Osteoblast (primary cell): Measurements from ENCODE around the gene SEMA6C. TPM values are rescaled to one million over a fixed set of nuclear protein-coding genes. Genes with fewer than 3 reads are reported as not detected.

ENCODE experiments used
- DNase-seq: peaks from one replicate; pipeline ENCODE4 v3.0.0; 2011; ENCODE audit warnings: low spot score, mixed read lengths; ENCODE audit not compliant: insufficient read length; ENCODE audit errors: missing footprints
- H2AFZ ChIP-seq: 2 replicates; pipeline ENCODE4 v1.6.0; 2011; ENCODE audit warnings: mild to moderate bottlenecking, low read length
- H3K27ac ChIP-seq: 2 replicates; pipeline ENCODE4 v1.5.1; 2011; ENCODE audit warnings: mild to moderate bottlenecking, low read depth, low read length, moderate library complexity
- H3K27me3 ChIP-seq: 2 replicates; pipeline ENCODE4 v1.6.0; 2012; ENCODE audit warnings: mild to moderate bottlenecking, control low read depth, inconsistent platforms, low read length, moderate library complexity; ENCODE audit not compliant: insufficient read depth
- H3K36me3 ChIP-seq: 2 replicates; pipeline ENCODE4 v1.5.1; 2011; ENCODE audit warnings: mild to moderate bottlenecking, low read length, control low read depth, moderate library complexity; ENCODE audit not compliant: insufficient read depth
- H3K4me1 ChIP-seq: 2 replicates; pipeline ENCODE4 v1.5.1; 2011; ENCODE audit warnings: mild to moderate bottlenecking, low read length, control low read depth, moderate library complexity; ENCODE audit not compliant: insufficient read depth
- H3K4me2 ChIP-seq: 2 replicates; pipeline ENCODE4 v1.6.0; 2011; ENCODE audit warnings: mild to moderate bottlenecking, low read length; ENCODE audit not compliant: insufficient read depth
- H3K4me3 ChIP-seq: fragments of 200-600 bp; sonication (generic); 3 replicates; pipeline ENCODE4 v1.5.1; 2012; ENCODE audit warnings: mild to moderate bottlenecking, low read length, inconsistent platforms; ENCODE audit not compliant: insufficient read depth
- H3K79me2 ChIP-seq: 2 replicates; pipeline ENCODE4 v1.6.0; 2012; ENCODE audit warnings: mild to moderate bottlenecking, low read length, control low read depth, inconsistent platforms; ENCODE audit not compliant: insufficient read depth
- H3K9me3 ChIP-seq: 2 replicates; pipeline ENCODE4 v1.5.1; 2011; ENCODE audit warnings: low read depth, low read length, control low read depth
- H4K20me1 ChIP-seq: 2 replicates; pipeline ENCODE4 v1.6.0; 2012; ENCODE audit warnings: mild to moderate bottlenecking, low read length, control low read depth; ENCODE audit not compliant: insufficient read depth
- total RNA-seq: library from RNA; depleted of rRNA; stranded (reverse); fragments of >200 nt; gene quantifications from 2 replicates; pipeline ENCODE4 v1.2.3, GENCODE V29; 2012
- TF ChIP-seq, protein P1 (sequence below): IDR thresholded peaks from 2 replicates; pipeline ENCODE4 v1.5.1; 2011; ENCODE audit warnings: mild to moderate bottlenecking, low read depth, low read length, moderate library complexity; ENCODE audit errors: extremely low read depth

Gene SEMA6C
- total RNA-seq, 1 donor, result 2.2 TPM

- Histone ChIP-seq H3K79me2 (peaks cover 15% of the 10 kb centered on the region), H3K36me3 (peaks cover 34% of the 10 kb centered on the region), H3K4me2 (no peak overlapping the region), H3K9me3 (no peaks in the 10 kb centered on the region), H3K4me3 (no peak overlapping the region), H3K27ac (no peak overlapping the region), H3K4me1 (peaks cover 13% of the 10 kb centered on the region), H2AFZ (no peak overlapping the region), H4K20me1 (no peaks in the 10 kb centered on the region), H3K27me3 (no peaks in the 10 kb centered on the region)
- DNase-seq, result no peak
- TF ChIP-seq, protein P1, sequence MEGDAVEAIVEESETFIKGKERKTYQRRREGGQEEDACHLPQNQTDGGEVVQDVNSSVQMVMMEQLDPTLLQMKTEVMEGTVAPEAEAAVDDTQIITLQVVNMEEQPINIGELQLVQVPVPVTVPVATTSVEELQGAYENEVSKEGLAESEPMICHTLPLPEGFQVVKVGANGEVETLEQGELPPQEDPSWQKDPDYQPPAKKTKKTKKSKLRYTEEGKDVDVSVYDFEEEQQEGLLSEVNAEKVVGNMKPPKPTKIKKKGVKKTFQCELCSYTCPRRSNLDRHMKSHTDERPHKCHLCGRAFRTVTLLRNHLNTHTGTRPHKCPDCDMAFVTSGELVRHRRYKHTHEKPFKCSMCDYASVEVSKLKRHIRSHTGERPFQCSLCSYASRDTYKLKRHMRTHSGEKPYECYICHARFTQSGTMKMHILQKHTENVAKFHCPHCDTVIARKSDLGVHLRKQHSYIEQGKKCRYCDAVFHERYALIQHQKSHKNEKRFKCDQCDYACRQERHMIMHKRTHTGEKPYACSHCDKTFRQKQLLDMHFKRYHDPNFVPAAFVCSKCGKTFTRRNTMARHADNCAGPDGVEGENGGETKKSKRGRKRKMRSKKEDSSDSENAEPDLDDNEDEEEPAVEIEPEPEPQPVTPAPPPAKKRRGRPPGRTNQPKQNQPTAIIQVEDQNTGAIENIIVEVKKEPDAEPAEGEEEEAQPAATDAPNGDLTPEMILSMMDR, result no peak
Measured at GRCh38 chr1:151171190-151171589, 24.8 kb upstream of the SEMA6C start.

GRCh38 chr1:151167116-151167515 lies 20.7 kb upstream of the SEMA6C start:
- H3K4me1 ChIP-seq, result peaks cover 25% of the 10 kb centered on the region
- no peak for DNase-seq
- H2AFZ ChIP-seq, result no peak overlapping the region
- H4K20me1 ChIP-seq, result no peaks in the 10 kb centered on the region
- H3K36me3 ChIP-seq, result peaks cover 28% of the 10 kb centered on the region
- H3K27me3 ChIP-seq, result no peaks in the 10 kb centered on the region
- peaks cover 28% of the 10 kb centered on the region for H3K79me2 ChIP-seq
- TF ChIP-seq, protein P1, result no peak
- peak overlapping the region; percentile 81 for H3K4me3 ChIP-seq
- H3K9me3 ChIP-seq, result no peaks in the 10 kb centered on the region
- peak overlapping the region; percentile 94 for H3K4me2 ChIP-seq
- peak overlapping the region; percentile 84 for H3K27ac ChIP-seq

- peak overlapping the region; percentile 84 for H3K27ac ChIP-seq
- peak overlapping the region; percentile 87 for H2AFZ ChIP-seq
- TF ChIP-seq, protein P1, result no peak
- no peaks in the 10 kb centered on the region for H3K9me3 ChIP-seq
- peaks cover 28% of the 10 kb centered on the region for H3K79me2 ChIP-seq
- H3K27me3 ChIP-seq, result no peaks in the 10 kb centered on the region
- peak; percentile 94 for DNase-seq
- peak overlapping the region; percentile 81 for H3K4me3 ChIP-seq
- H4K20me1 ChIP-seq, result no peaks in the 10 kb centered on the region
- H3K4me2 ChIP-seq, result peak overlapping the region; percentile 94
- peaks cover 22% of the 10 kb centered on the region for H3K4me1 ChIP-seq
- H3K36me3 ChIP-seq, result peaks cover 31% of the 10 kb centered on the region
Measured at GRCh38 chr1:151166505-151166956, 20.1 kb upstream of the SEMA6C start.

- Histone ChIP-seq H3K36me3 (peaks cover 29% of the 10 kb centered on the region), H3K4me3 (peak within 1 kb of the TSS; percentile 81), H4K20me1 (no peaks in the 10 kb centered on the region)
Measured at GRCh38 chr1:151165738-151166504, 19.5 kb upstream of the SEMA6C start, which contains the start of the genes LYSMD1 and SCNM1. Gene LYSMD1 (minus strand): TSS chr1:151165902. CDS start chr1:151165258, 644 bp downstream. Gene SCNM1 (plus strand): TSS chr1:151166144. CDS start chr1:151166153, 9 bp downstream.

More at GRCh38 chr1:151165738-151166504, 19.5 kb upstream of the SEMA6C start, which contains the start of the genes LYSMD1 and SCNM1:
- Histone ChIP-seq H3K27me3 (no peaks in the 10 kb centered on the region), H3K4me2 (peak within 1 kb of the TSS; percentile 94), H3K79me2 (peaks cover 28% of the 10 kb centered on the region), H3K9me3 (no peaks in the 10 kb centered on the region), H3K4me1 (peaks cover 22% of the 10 kb centered on the region), H2AFZ (peak within 1 kb of the TSS; percentile 93), H3K27ac (peak within 1 kb of the TSS; percentile 84)
- DNase-seq, result peak; percentile 95
- TF ChIP-seq, protein P1, result no peak
